Upper lobe of left lung (tissue), 4 donors: ENCODE data around the gene PRKAG2.

ENCODE experiments used
- CTCF ChIP-seq, 6 experiments: fragments of 450-650 bp in 4 of 6; fragments of 200-600 bp in 2 of 6; sonication (generic) in 2 of 6; IDR thresholded peaks; one replicate each; pipeline ENCODE4 v1.5.1; 2016 to 2019; ENCODE audit warnings: antibody characterized with exemption in 6 of 6
- EP300 ChIP-seq, 4 donors: sonication (generic); formaldehyde crosslinking; IDR thresholded peaks; one replicate each; pipeline ENCODE4 v1.5.1; 2017; ENCODE audit warnings: antibody characterized with exemption in 4 of 4, control low read depth in 2 of 4
- POLR2A ChIP-seq, 4 donors: fragments of 450-650 bp; IDR thresholded peaks; one replicate each; pipeline ENCODE4 v1.5.1; 2016 to 2017; ENCODE audit warnings: antibody characterized with exemption in 4 of 4, mild to moderate bottlenecking in 2 of 4
- POLR2AphosphoS5 ChIP-seq, 2 donors: sonication (generic); formaldehyde crosslinking; IDR thresholded peaks; one replicate each; pipeline ENCODE4 v1.5.1; 2017; ENCODE audit warnings: antibody characterized with exemption in 2 of 2

- TF ChIP-seq POLR2A (IDR thresholded peaks at IDR 0.05) (no peak), CTCF (IDR thresholded peaks at IDR 0.05) (no peak), POLR2AphosphoS5 (IDR thresholded peaks at IDR 0.05) (no peak), EP300 (IDR thresholded peaks at IDR 0.05) (no peak)
Measured at GRCh38 chr7:151893405-151893923, 16.5 kb upstream of the PRKAG2 start.
